GM23338 (cell line): Measurements from ENCODE around the gene PSEN2.

Experiments used
- CREB1 ChIP-seq: fragments of 250-450 bp; sonication (Bioruptor Pico); IDR thresholded peaks from 2 replicates; pipeline ENCODE4 v1.5.0; 2020; ENCODE audit warnings: low read depth, mild to moderate bottlenecking, moderate library complexity
- ETS1 ChIP-seq: IDR thresholded peaks from 2 replicates; pipeline ENCODE4 v1.6.1; 2016; ENCODE audit warnings: antibody characterized with exemption
- EZH2 ChIP-seq: fragments of 200-600 bp; sonication (generic); IDR thresholded peaks from one replicate; pipeline ENCODE4 v1.8.0; 2017; ENCODE audit warnings: antibody characterized with exemption, mild to moderate bottlenecking, low read depth; ENCODE audit not compliant: unreplicated experiment
- EZH2phosphoT487 ChIP-seq: fragments of 200-600 bp; sonication (generic); IDR thresholded peaks from one replicate; pipeline ENCODE4 v1.8.1; 2018; ENCODE audit warnings: antibody characterized with exemption; ENCODE audit not compliant: unreplicated experiment
- JUNB ChIP-seq: IDR thresholded peaks from one replicate; pipeline ENCODE4 v1.6.1; 2016; ENCODE audit warnings: antibody characterized with exemption; ENCODE audit not compliant: unreplicated experiment
- NANOG ChIP-seq: IDR thresholded peaks from 2 replicates; pipeline ENCODE4 v1.6.1; 2016; ENCODE audit warnings: antibody characterized with exemption, borderline replicate concordance
- POLR2AphosphoS5 ChIP-seq: IDR thresholded peaks from 2 replicates; pipeline ENCODE4 v1.6.1; 2016; ENCODE audit warnings: antibody characterized with exemption, low read depth
- STAT1 ChIP-seq: IDR thresholded peaks from one replicate; pipeline ENCODE4 v1.6.1; 2016; ENCODE audit warnings: antibody characterized with exemption; ENCODE audit not compliant: unreplicated experiment
- ZNF114 ChIP-seq: fragments of 250-450 bp; sonication (Bioruptor Pico); IDR thresholded peaks from 2 replicates; pipeline ENCODE4 v1.5.0; 2020; ENCODE audit warnings: mild to moderate bottlenecking, moderate library complexity
- ZNF331 ChIP-seq: fragments of 250-450 bp; sonication (Bioruptor Pico); IDR thresholded peaks from 2 replicates; pipeline ENCODE4 v1.5.0; 2020; ENCODE audit warnings: low read depth, mild to moderate bottlenecking, moderate library complexity
- TF ChIP-seq, protein P1 (sequence below), 2 experiments: fragments of 200-600 bp in 1 of 2; sonication (generic) in 1 of 2; conservative IDR thresholded peaks; 2 replicates each; pipeline versions ENCODE4 v1.5.1 to v1.6.1; 2016 to 2017; ENCODE audit warnings: antibody characterized with exemption in 2 of 2, low read depth in 2 of 2, mild to moderate bottlenecking in 2 of 2, moderate library complexity in 1 of 2
- TF ChIP-seq, protein P2 (sequence below): IDR thresholded peaks from one replicate; pipeline ENCODE4 v1.6.1; 2018; ENCODE audit warnings: antibody characterized with exemption; ENCODE audit not compliant: unreplicated experiment
- TF ChIP-seq, protein P3 (sequence below): fragments of 250-450 bp; sonication (Bioruptor Pico); IDR thresholded peaks from 2 replicates; pipeline ENCODE4 v1.5.0; 2020; ENCODE audit warnings: mild to moderate bottlenecking, moderate library complexity

DNA sequence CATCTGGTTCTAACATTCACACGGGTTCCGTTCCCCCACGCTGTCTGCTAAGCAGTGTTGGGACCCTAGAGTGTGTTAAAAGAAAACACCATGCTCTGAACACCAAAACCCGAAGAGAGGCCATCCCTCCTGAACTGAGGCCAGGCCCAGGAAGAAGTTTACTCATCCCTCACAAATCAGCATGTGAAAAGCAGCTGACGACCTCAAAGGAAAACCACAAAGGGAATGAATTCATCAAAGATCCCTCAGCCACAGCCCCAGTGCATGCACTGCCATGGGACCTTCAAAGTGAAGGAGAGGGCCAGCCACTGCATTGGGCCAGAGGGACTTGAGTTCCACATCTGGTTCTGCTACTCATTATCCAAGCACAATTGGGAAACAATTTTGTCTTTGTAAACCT lies 7.0 kb upstream of the PSEN2 start:
- TF ChIP-seq, protein P1, sequence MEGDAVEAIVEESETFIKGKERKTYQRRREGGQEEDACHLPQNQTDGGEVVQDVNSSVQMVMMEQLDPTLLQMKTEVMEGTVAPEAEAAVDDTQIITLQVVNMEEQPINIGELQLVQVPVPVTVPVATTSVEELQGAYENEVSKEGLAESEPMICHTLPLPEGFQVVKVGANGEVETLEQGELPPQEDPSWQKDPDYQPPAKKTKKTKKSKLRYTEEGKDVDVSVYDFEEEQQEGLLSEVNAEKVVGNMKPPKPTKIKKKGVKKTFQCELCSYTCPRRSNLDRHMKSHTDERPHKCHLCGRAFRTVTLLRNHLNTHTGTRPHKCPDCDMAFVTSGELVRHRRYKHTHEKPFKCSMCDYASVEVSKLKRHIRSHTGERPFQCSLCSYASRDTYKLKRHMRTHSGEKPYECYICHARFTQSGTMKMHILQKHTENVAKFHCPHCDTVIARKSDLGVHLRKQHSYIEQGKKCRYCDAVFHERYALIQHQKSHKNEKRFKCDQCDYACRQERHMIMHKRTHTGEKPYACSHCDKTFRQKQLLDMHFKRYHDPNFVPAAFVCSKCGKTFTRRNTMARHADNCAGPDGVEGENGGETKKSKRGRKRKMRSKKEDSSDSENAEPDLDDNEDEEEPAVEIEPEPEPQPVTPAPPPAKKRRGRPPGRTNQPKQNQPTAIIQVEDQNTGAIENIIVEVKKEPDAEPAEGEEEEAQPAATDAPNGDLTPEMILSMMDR (conservative IDR thresholded peaks at IDR 0.05; ENCODE audit: low read depth in 2 of 2): no peak
- TF ChIP-seq, protein P2, sequence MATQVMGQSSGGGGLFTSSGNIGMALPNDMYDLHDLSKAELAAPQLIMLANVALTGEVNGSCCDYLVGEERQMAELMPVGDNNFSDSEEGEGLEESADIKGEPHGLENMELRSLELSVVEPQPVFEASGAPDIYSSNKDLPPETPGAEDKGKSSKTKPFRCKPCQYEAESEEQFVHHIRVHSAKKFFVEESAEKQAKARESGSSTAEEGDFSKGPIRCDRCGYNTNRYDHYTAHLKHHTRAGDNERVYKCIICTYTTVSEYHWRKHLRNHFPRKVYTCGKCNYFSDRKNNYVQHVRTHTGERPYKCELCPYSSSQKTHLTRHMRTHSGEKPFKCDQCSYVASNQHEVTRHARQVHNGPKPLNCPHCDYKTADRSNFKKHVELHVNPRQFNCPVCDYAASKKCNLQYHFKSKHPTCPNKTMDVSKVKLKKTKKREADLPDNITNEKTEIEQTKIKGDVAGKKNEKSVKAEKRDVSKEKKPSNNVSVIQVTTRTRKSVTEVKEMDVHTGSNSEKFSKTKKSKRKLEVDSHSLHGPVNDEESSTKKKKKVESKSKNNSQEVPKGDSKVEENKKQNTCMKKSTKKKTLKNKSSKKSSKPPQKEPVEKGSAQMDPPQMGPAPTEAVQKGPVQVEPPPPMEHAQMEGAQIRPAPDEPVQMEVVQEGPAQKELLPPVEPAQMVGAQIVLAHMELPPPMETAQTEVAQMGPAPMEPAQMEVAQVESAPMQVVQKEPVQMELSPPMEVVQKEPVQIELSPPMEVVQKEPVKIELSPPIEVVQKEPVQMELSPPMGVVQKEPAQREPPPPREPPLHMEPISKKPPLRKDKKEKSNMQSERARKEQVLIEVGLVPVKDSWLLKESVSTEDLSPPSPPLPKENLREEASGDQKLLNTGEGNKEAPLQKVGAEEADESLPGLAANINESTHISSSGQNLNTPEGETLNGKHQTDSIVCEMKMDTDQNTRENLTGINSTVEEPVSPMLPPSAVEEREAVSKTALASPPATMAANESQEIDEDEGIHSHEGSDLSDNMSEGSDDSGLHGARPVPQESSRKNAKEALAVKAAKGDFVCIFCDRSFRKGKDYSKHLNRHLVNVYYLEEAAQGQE: no peak
- TF ChIP-seq POLR2AphosphoS5: no peak
- no peak for TF ChIP-seq ZNF114 (CRISPR knock-in tag)
- no peak for TF ChIP-seq EZH2phosphoT487
- TF ChIP-seq EZH2: no peak
- no peak for TF ChIP-seq ETS1
- no peak for TF ChIP-seq NANOG
- no peak for TF ChIP-seq ZNF331 (CRISPR knock-in tag)
- TF ChIP-seq STAT1: no peak
- no peak for TF ChIP-seq JUNB
- no peak for TF ChIP-seq CREB1
- TF ChIP-seq, protein P3, sequence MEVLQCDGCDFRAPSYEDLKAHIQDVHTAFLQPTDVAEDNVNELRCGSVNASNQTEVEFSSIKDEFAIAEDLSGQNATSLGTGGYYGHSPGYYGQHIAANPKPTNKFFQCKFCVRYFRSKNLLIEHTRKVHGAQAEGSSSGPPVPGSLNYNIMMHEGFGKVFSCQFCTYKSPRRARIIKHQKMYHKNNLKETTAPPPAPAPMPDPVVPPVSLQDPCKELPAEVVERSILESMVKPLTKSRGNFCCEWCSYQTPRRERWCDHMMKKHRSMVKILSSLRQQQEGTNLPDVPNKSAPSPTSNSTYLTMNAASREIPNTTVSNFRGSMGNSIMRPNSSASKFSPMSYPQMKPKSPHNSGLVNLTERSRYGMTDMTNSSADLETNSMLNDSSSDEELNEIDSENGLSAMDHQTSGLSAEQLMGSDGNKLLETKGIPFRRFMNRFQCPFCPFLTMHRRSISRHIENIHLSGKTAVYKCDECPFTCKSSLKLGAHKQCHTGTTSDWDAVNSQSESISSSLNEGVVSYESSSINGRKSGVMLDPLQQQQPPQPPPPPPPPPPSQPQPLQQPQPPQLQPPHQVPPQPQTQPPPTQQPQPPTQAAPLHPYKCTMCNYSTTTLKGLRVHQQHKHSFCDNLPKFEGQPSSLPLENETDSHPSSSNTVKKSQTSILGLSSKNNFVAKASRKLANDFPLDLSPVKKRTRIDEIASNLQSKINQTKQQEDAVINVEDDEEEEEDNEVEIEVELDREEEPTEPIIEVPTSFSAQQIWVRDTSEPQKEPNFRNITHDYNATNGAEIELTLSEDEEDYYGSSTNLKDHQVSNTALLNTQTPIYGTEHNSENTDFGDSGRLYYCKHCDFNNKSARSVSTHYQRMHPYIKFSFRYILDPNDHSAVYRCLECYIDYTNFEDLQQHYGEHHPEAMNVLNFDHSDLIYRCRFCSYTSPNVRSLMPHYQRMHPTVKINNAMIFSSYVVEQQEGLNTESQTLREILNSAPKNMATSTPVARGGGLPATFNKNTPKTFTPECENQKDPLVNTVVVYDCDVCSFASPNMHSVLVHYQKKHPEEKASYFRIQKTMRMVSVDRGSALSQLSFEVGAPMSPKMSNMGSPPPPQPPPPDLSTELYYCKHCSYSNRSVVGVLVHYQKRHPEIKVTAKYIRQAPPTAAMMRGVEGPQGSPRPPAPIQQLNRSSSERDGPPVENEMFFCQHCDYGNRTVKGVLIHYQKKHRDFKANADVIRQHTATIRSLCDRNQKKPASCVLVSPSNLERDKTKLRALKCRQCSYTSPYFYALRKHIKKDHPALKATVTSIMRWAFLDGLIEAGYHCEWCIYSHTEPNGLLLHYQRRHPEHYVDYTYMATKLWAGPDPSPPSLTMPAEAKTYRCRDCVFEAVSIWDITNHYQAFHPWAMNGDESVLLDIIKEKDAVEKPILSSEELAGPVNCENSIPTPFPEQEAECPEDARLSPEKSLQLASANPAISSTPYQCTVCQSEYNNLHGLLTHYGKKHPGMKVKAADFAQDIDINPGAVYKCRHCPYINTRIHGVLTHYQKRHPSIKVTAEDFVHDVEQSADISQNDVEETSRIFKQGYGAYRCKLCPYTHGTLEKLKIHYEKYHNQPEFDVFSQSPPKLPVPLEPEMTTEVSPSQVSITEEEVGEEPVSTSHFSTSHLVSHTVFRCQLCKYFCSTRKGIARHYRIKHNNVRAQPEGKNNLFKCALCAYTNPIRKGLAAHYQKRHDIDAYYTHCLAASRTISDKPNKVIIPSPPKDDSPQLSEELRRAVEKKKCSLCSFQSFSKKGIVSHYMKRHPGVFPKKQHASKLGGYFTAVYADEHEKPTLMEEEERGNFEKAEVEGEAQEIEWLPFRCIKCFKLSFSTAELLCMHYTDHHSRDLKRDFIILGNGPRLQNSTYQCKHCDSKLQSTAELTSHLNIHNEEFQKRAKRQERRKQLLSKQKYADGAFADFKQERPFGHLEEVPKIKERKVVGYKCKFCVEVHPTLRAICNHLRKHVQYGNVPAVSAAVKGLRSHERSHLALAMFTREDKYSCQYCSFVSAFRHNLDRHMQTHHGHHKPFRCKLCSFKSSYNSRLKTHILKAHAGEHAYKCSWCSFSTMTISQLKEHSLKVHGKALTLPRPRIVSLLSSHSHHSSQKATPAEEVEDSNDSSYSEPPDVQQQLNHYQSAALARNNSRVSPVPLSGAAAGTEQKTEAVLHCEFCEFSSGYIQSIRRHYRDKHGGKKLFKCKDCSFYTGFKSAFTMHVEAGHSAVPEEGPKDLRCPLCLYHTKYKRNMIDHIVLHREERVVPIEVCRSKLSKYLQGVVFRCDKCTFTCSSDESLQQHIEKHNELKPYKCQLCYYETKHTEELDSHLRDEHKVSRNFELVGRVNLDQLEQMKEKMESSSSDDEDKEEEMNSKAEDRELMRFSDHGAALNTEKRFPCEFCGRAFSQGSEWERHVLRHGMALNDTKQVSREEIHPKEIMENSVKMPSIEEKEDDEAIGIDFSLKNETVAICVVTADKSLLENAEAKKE (CRISPR knock-in tag): no peak
